CD4-positive, CD25-positive, alpha-beta regulatory T cell (primary cell): ENCODE measurements around the gene LRMDA. TPM values are rescaled to one million over a fixed set of nuclear protein-coding genes. Genes with fewer than 3 reads are reported as not detected.

ENCODE experiments used
- ATAC-seq, 2 donors: fragments of 150-1000 bp; cut with Tn5 transposase; one replicate each; pipeline ENCODE4 v1.10.0; 2021; ENCODE audit warnings: low read depth in 2 of 2, moderate number of reproducible peaks in 2 of 2, moderate library complexity in 1 of 2
- DNase-seq, 3 donors: peaks; one replicate each; pipeline versions ENCODE4 v3.0.0 to v3.0.0-alpha.2; 2012 to 2022; ENCODE audit warnings: mixed read lengths in 1 of 3
- H3K27ac ChIP-seq: one replicate; pipeline ENCODE4 v1.7.0; 2013; ENCODE audit warnings: mild to moderate bottlenecking, low read length; ENCODE audit not compliant: insufficient read depth, poor library complexity, severe bottlenecking
- H3K27me3 ChIP-seq: one replicate; pipeline ENCODE4 v1.7.0; 2013; ENCODE audit warnings: low read length; ENCODE audit not compliant: control insufficient read depth, insufficient read depth
- H3K36me3 ChIP-seq: one replicate; pipeline ENCODE4 v1.7.0; 2013; ENCODE audit warnings: mild to moderate bottlenecking, low read length, moderate library complexity; ENCODE audit not compliant: control insufficient read depth, insufficient read depth
- H3K4me1 ChIP-seq: 2 replicates; pipeline ENCODE4 v1.7.0; 2013; ENCODE audit warnings: mild to moderate bottlenecking, low read length; ENCODE audit not compliant: insufficient read depth, control insufficient read depth, poor library complexity, severe bottlenecking
- H3K4me3 ChIP-seq: one replicate; pipeline ENCODE4 v1.7.0; 2013; ENCODE audit warnings: low read depth, mild to moderate bottlenecking, low read length, moderate library complexity
- H3K9me3 ChIP-seq, 2 experiments: 1 replicate in 1 of 2; 2 replicates in 1 of 2; pipeline ENCODE4 v1.7.0; 2013; ENCODE audit warnings: low read length in 2 of 2, mild to moderate bottlenecking in 1 of 2, moderate library complexity in 1 of 2; ENCODE audit not compliant: control insufficient read depth in 2 of 2
- H3K27ac Mint-ChIP-seq, 3 donors: one replicate each; pipeline ENCODE4 v1.8.0; 2020 to 2022; ENCODE audit warnings: mild to moderate bottlenecking in 3 of 3, mixed read lengths in 3 of 3, moderate library complexity in 2 of 3
- H3K27me3 Mint-ChIP-seq: one replicate; pipeline ENCODE4 v1.8.0; 2022; ENCODE audit warnings: mild to moderate bottlenecking, mixed read lengths
- H3K36me3 Mint-ChIP-seq: one replicate; pipeline ENCODE4 v1.8.0; 2020; ENCODE audit warnings: mixed read lengths
- H3K4me1 Mint-ChIP-seq, 4 donors: one replicate each; pipeline ENCODE4 v1.8.0; 2020 to 2022; ENCODE audit warnings: mixed read lengths in 4 of 4, mild to moderate bottlenecking in 1 of 4
- H3K4me3 Mint-ChIP-seq, 4 donors: one replicate each; pipeline ENCODE4 v1.8.0; 2020 to 2022; ENCODE audit warnings: mild to moderate bottlenecking in 4 of 4, mixed read lengths in 4 of 4, moderate library complexity in 3 of 4
- H3K9me3 Mint-ChIP-seq, 7 donors: one replicate each; pipeline ENCODE4 v1.8.0; 2020 to 2022; ENCODE audit warnings: mixed read lengths in 7 of 7, mild to moderate bottlenecking in 3 of 7, moderate library complexity in 2 of 7
- polyA plus RNA-seq, 4 donors: library from polyadenylated mRNA; unstranded; fragments of 300-500 nt; fragmentation: Illumina TruSeq; gene quantifications; one replicate each; pipeline ENCODE4 v1.2.3, GENCODE V29; 2021
- total RNA-seq: library from RNA; stranded (reverse); gene quantifications from one replicate; pipeline ENCODE4 v1.2.3, GENCODE V29; 2022

LRMDA gene
- total and polyA plus RNA-seq, 5 donors from 2014 or later: 0.10 TPM; not detected in 4

DNA sequence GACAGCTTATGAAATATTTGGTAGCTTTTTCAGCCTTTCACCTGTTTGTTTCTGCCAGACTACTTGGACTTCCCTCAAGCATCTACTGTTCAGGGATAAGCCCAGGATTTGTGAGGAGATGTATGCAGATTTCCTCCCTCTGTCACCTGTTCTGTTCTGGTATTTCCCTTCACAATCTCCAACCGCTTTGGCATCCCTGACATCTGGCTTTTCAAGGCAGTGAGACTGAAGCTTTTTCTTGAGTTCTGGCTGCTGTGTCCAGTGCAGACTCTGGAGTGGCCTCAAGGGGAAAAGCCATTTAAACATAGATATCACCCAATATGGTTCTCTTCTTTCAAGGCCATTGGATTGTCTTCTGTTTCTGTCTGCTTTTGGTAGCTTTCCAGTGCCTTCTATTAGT is 369.7 kb downstream of the LRMDA start:
- Histone ChIP-seq H3K27ac (no peak overlapping the region), H3K36me3 (no peaks in the 10 kb centered on the region), H3K9me3 (no peaks in the 10 kb centered on the region), H3K4me1 (no peaks in the 10 kb centered on the region), H3K4me3 (no peak overlapping the region), H3K27me3 (peaks cover 6% of the 10 kb centered on the region)
- peaks cover 0 to 4% (median 2%) of the 10 kb centered on the region in 7 donors for H3K9me3 Mint-ChIP-seq
- no peak overlapping the region for H3K27ac Mint-ChIP-seq
- H3K27me3 Mint-ChIP-seq: peaks cover 10% of the 10 kb centered on the region
- ATAC-seq (no peak), DNase-seq (no peak)
- H3K36me3 Mint-ChIP-seq: no peaks in the 10 kb centered on the region
- H3K4me3 Mint-ChIP-seq: no peak overlapping the region
- no peaks in the 10 kb centered on the region for H3K4me1 Mint-ChIP-seq

DNA sequence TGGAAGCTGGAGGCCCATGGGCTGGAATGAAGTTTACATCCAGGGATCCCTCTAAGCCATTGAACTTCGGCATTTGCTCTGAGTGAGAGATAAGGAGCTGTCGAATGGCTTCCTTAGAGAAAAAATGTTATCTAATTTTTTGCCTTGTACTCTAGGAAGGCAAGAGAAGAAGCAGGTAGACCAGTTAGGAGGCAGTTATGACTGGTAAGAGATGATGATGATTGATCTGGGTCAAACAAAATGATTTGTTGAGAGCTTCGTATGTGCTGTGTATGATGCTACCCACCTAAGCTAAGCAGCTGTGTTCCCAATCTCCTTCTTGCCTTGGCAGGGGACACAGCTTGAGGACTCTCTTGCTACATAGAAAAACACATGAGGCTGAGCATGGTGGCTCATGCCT is 370.2 kb downstream of the LRMDA start:
- Histone ChIP-seq H3K9me3 (no peaks in the 10 kb centered on the region), H3K4me1 (no peaks in the 10 kb centered on the region), H3K4me3 (no peak overlapping the region), H3K27me3 (peaks cover 6% of the 10 kb centered on the region), H3K36me3 (no peaks in the 10 kb centered on the region), H3K27ac (no peak overlapping the region)
- DNase-seq (no peak), ATAC-seq (no peak)
- Mint-ChIP-seq H3K27ac (no peak overlapping the region), H3K4me3 (no peak overlapping the region), H3K4me1 (no peaks in the 10 kb centered on the region), H3K27me3 (peaks cover 10% of the 10 kb centered on the region), H3K36me3 (no peaks in the 10 kb centered on the region), H3K9me3 (peaks cover 0 to 4% (median 2%) of the 10 kb centered on the region in 7 donors)

DNA sequence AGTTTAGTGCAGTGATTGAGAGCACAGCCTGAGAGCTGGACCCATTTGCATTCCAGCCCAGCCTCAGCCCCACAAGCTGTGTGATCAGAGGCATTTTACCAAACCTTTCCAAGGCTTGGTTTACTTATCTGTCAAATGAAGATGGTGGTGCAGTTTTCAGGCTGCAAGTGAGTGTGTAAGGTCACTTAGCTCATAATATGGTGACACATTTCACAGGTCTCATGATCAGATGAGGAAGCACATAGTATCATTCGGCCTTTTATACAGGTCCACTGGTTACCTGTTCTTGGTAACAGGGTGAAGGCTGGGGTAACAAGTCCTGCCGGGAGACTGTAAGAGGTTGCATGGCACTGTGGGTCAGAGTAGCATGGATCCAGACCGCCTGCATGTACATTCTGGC is 371.7 kb downstream of the LRMDA start:
- H3K36me3 ChIP-seq: no peaks in the 10 kb centered on the region
- ATAC-seq (no peak), DNase-seq (no peak)
- Mint-ChIP-seq H3K9me3 (peaks cover 0 to 1% (median 0%) of the 10 kb centered on the region in 7 donors), H3K4me1 (no peaks in the 10 kb centered on the region), H3K36me3 (no peaks in the 10 kb centered on the region), H3K27ac (no peak overlapping the region), H3K27me3 (peaks cover 10% of the 10 kb centered on the region), H3K4me3 (no peak overlapping the region)
- no peaks in the 10 kb centered on the region for H3K4me1 ChIP-seq
- H3K4me3 ChIP-seq: no peak overlapping the region
- no peak overlapping the region for H3K27ac ChIP-seq
- H3K9me3 ChIP-seq: no peaks in the 10 kb centered on the region
- H3K27me3 ChIP-seq: peaks cover 6% of the 10 kb centered on the region

DNA sequence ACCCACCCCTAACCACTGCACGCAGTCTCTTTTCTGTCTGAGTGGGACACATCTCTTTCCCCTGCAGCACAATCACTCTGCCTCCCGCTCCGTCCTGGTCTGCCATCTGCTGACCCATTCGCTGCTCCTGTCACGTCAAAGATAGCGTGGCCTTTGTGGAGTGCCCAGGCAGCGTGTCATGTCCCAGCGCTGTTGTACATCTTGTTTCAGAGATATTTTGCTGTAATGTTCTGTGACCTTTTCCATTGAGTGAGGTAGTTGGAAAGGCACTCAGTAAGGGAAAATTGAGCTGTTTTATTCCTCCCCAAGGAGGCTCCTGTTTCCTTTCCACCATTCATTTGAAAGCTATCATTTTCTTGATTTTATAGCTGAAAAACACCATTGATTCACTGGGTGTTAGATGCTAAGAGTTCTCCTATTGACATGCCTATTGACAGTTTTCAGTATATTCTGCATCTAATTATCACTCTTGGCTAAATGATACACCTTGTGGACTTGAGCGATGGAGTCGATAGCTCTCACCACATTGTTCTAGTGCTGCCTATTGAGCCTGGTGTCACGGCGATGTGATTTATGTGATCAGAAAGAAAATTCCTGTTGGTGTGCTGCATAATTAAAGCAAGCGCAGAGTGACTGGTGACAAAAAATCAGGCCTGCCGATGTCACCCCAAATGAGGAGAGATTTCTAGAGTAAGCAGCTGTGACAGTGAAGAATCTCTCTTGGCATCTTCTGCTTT is 372.6 kb downstream of the LRMDA start:
- Mint-ChIP-seq H3K36me3 (no peaks in the 10 kb centered on the region), H3K9me3 (peaks cover 0 to 1% (median 0%) of the 10 kb centered on the region in 7 donors), H3K4me3 (no peak overlapping the region), H3K4me1 (no peaks in the 10 kb centered on the region), H3K27me3 (peaks cover 10% of the 10 kb centered on the region), H3K27ac (no peak overlapping the region)
- no peak for ATAC-seq
- Histone ChIP-seq H3K27ac (no peak overlapping the region), H3K4me3 (no peak overlapping the region), H3K36me3 (no peaks in the 10 kb centered on the region), H3K9me3 (no peaks in the 10 kb centered on the region), H3K4me1 (no peaks in the 10 kb centered on the region), H3K27me3 (peaks cover 6% of the 10 kb centered on the region)
- no peak for DNase-seq

DNA sequence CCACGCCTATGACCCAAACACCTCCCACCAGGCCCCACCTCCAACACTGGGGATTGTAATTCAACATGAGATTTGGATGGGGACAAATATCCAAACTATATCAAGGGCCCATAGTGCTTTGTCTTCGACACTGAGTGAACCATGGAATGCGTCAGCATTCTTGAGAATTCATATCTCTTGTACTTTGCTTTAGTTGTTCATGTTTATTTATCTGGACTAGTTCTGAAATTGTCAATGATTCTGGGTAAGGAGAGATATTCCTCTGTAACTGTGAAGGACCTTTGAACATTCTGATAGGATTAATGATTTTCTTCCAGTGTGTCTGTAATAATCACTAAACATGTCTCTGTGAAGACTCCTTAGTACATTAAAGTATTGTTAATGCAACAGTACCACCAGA is 374.8 kb downstream of the LRMDA start:
- no peak overlapping the region for H3K4me3 ChIP-seq
- Mint-ChIP-seq H3K27me3 (peaks cover 11% of the 10 kb centered on the region), H3K36me3 (no peaks in the 10 kb centered on the region), H3K9me3 (peaks cover 0 to 1% (median 0%) of the 10 kb centered on the region in 7 donors), H3K4me3 (no peak overlapping the region), H3K4me1 (no peaks in the 10 kb centered on the region), H3K27ac (no peak overlapping the region)
- no peak for ATAC-seq
- H3K27ac ChIP-seq: no peak overlapping the region
- H3K36me3 ChIP-seq: no peaks in the 10 kb centered on the region
- no peaks in the 10 kb centered on the region for H3K4me1 ChIP-seq
- H3K27me3 ChIP-seq: peaks cover 4% of the 10 kb centered on the region
- H3K9me3 ChIP-seq: no peaks in the 10 kb centered on the region
- no peak for DNase-seq

DNA sequence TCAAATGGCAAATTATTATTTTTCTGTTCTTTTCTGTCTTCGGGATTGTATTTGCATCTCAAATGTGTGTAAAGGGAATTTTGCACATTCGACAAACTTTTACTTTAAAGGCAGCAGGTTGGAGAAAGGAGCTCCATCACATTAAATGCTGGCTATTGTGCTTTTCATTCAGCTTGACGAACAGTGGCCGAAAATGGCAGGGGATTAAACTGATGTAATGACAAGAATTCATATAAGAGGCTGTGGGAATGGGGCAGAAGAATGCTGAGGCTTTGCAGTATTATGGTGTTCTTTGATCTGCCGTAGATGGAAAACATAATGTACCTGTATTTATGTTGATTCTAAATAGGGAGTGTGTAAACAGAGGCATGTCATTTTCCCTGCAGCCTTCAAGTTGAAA is 376.0 kb downstream of the LRMDA start:
- Mint-ChIP-seq H3K27ac (no peak overlapping the region), H3K36me3 (no peaks in the 10 kb centered on the region), H3K4me3 (no peak overlapping the region), H3K4me1 (no peaks in the 10 kb centered on the region), H3K27me3 (peaks cover 11% of the 10 kb centered on the region), H3K9me3 (peaks cover 0 to 1% (median 0%) of the 10 kb centered on the region in 7 donors)
- Histone ChIP-seq H3K9me3 (no peaks in the 10 kb centered on the region), H3K4me3 (no peak overlapping the region), H3K27ac (no peak overlapping the region), H3K36me3 (no peaks in the 10 kb centered on the region), H3K27me3 (no peaks in the 10 kb centered on the region), H3K4me1 (no peaks in the 10 kb centered on the region)
- DNase-seq (no peak), ATAC-seq (no peak)

DNA sequence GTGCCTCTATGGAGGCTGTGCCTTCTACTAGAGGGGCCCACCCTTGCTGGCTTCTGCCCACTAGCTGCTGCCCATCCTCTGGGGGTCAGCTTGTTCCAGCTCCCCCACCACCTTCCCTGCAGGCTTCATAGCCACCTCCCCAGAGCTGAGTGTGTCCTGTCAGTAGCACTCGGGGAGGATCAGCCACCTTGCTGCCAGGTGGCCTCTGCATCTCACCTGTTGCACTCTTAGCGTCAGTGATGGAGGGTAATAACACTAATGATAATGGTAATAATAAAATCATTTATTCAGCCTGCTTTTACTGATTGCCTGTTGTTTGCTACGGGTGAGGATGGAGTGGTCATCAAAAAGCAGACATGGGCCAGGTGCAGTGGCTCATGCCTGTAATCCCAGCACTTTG is 377.6 kb downstream of the LRMDA start:
- ATAC-seq: no peak
- no peak for DNase-seq
- peaks cover 0 to 4% (median 0%) of the 10 kb centered on the region in 7 donors for H3K9me3 Mint-ChIP-seq

DNA sequence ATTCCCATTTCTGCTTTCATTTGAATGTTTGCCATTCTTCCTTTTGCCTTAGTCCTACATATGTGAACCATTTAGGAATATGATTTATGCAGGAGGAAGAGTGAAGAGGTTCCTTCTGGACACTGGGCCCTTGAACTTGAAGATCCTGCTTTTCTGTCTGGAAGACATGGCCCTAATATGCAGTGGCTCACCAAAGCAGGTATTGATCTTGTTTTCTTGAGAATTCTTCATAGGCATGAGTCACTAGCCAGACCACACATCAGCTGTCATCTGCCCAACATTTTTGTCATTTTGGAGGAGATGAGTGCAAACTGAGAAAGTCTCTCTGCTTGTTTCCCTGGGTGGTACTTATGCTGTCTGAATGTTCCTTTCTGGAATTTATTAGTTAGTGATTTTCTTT is 382.6 kb downstream of the LRMDA start:
- H3K27me3 Mint-ChIP-seq: peaks cover 10% of the 10 kb centered on the region
- no peak overlapping the region for H3K27ac ChIP-seq
- DNase-seq: no peak

More for the DNA sequence above, 377.6 kb downstream of the LRMDA start:
- Histone ChIP-seq H3K36me3 (no peaks in the 10 kb centered on the region), H3K9me3 (no peaks in the 10 kb centered on the region), H3K27ac (no peak overlapping the region), H3K27me3 (no peaks in the 10 kb centered on the region), H3K4me3 (no peak overlapping the region), H3K4me1 (no peaks in the 10 kb centered on the region)
- Mint-ChIP-seq H3K27me3 (peaks cover 11% of the 10 kb centered on the region), H3K4me1 (no peaks in the 10 kb centered on the region), H3K36me3 (no peaks in the 10 kb centered on the region), H3K4me3 (no peak overlapping the region), H3K27ac (no peak overlapping the region)

More for the DNA sequence above, 382.6 kb downstream of the LRMDA start:
- Histone ChIP-seq H3K4me3 (no peak overlapping the region), H3K9me3 (no peaks in the 10 kb centered on the region), H3K4me1 (no peaks in the 10 kb centered on the region), H3K27me3 (no peaks in the 10 kb centered on the region), H3K36me3 (no peaks in the 10 kb centered on the region)
- Mint-ChIP-seq H3K4me3 (no peak overlapping the region), H3K4me1 (no peaks in the 10 kb centered on the region), H3K27ac (no peak overlapping the region), H3K36me3 (no peaks in the 10 kb centered on the region), H3K9me3 (peaks cover 0 to 3% (median 0%) of the 10 kb centered on the region in 7 donors)
- no peak for ATAC-seq
